ENCODE data around the gene FFAR3.

FFAR3 gene

DNA sequence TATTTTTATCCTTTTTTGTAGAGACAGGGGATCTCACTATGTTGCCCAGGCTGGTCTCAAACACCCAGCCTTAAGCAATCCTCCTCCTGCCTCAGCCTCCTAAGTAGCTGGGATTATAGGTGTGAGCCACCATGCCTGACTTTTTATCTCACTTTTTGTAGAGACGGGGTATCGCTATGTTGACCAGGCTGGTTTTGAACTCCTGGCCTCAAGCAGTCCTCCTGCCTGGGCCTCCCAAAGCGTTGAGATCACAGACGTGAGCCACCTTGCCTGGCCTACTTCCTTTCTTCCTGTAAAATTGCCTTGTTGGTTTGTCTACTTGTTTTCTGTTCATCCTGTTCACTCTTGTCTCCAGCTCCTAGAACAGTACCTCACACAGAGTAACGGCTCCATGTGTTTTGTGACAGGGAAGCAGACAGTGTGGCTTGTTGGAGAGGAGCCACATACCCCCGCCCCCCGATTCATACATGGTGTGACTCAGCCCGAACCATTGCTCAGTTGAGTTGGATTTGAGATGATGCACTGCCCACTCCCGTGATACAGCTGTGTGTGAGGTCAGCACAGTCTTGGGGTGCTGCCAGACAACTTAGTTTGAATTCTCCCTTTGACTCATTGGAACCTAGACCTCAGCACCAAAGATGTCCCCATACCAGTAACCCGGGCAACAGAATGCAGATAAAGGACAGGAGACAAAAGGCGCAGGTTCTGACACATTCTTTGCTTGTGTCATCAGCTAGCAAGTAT is 46.8 kb downstream of the FFAR3 start:
- DNase-seq, result no peak

GRCh38 chr19:35407619-35408018 is 49.4 kb downstream of the FFAR3 start:
- no peak for DNase-seq

GRCh38 chr19:35408284-35409171 is 50.3 kb downstream of the FFAR3 start:
- DNase-seq, result no peak

DNA sequence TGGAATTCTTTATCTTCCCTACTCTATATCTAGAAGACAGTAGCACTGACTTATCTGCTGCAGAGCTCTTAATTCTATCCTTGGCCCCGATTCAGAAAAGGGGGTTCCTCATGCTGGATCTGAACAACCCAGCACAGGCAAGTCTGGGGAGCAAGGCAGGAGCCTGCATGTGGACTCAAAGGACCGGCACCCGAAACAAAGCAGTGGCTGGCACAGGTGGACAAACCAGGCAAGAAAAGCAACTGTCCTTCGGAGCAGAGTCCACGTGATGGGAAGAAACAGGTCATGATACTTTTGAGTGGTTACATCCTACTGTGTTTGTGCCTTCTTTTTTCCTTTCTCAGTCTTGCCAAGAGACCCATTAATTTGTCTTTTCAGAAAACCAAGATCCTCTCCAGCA is 50.9 kb downstream of the FFAR3 start:
- DNase-seq, result no peak

Data from DMS79 (cell line).